Gastrocnemius medialis (tissue), 4 donors: Measurements from ENCODE around the gene TNFRSF6B.
"Not testable (repeated sequence)": the region's sequence is repeated elsewhere in the genome, so short reads cannot be mapped to it uniquely, and the experiment has no call there.

Experiments used
- POLR2A ChIP-seq, 2 donors: fragments of 450-650 bp; IDR thresholded peaks; one replicate each; pipeline ENCODE4 v1.6.1; 2017; ENCODE audit warnings: antibody characterized with exemption in 2 of 2, mild to moderate bottlenecking in 2 of 2, moderate library complexity in 2 of 2
- TF ChIP-seq, protein P1 (sequence below), 5 experiments: fragments of 450-650 bp in 3 of 5; fragments of 200-600 bp in 2 of 5; sonication (generic) in 2 of 5; IDR thresholded peaks in 4 of 5; conservative IDR thresholded peaks in 1 of 5; 1 replicate in 4 of 5; 2 replicates in 1 of 5; pipeline ENCODE4 v1.5.1; 2016 to 2019; ENCODE audit warnings: antibody characterized with exemption in 5 of 5, mild to moderate bottlenecking in 3 of 5, moderate library complexity in 3 of 5

DNA sequence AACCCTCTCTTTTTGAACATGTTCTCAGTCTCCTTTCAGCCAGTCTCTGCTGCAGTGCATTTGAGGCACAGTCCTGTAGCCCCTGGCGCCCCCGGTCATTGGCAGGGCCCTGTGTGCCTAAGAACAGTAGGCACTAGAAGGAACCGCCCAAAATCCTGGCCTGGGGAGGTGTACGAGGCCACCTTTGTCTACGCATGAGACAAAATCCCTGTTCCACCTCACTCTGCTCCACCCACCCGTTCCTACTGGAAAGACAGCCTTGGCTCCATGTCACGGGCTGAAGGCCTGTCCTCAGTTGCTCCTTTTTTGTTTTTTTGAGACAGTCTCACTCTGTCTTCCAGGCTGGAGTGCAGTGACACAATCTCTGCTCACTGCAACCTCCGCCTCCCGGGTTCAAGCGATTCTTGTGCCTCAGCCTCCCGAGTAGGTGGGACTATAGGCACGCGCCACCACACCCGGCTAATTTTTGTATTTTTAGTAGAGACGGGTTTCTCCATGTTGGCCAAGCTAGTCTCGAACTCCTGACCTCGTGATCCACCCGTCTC, 33.8 kb downstream of the TNFRSF6B start:
- TF ChIP-seq, protein P1, sequence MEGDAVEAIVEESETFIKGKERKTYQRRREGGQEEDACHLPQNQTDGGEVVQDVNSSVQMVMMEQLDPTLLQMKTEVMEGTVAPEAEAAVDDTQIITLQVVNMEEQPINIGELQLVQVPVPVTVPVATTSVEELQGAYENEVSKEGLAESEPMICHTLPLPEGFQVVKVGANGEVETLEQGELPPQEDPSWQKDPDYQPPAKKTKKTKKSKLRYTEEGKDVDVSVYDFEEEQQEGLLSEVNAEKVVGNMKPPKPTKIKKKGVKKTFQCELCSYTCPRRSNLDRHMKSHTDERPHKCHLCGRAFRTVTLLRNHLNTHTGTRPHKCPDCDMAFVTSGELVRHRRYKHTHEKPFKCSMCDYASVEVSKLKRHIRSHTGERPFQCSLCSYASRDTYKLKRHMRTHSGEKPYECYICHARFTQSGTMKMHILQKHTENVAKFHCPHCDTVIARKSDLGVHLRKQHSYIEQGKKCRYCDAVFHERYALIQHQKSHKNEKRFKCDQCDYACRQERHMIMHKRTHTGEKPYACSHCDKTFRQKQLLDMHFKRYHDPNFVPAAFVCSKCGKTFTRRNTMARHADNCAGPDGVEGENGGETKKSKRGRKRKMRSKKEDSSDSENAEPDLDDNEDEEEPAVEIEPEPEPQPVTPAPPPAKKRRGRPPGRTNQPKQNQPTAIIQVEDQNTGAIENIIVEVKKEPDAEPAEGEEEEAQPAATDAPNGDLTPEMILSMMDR (IDR thresholded peaks at IDR 0.05 in 4 of 5, conservative IDR thresholded peaks at IDR 0.05 in 1 of 5): not testable (repeated sequence)
- TF ChIP-seq POLR2A (IDR thresholded peaks at IDR 0.05): not testable (repeated sequence)
